ENCODE results near the gene SNX9.

GRCh38 chr6:157966589-157966977 is 143.5 kb downstream of the SNX9 start:
- TF ChIP-seq, protein P1, sequence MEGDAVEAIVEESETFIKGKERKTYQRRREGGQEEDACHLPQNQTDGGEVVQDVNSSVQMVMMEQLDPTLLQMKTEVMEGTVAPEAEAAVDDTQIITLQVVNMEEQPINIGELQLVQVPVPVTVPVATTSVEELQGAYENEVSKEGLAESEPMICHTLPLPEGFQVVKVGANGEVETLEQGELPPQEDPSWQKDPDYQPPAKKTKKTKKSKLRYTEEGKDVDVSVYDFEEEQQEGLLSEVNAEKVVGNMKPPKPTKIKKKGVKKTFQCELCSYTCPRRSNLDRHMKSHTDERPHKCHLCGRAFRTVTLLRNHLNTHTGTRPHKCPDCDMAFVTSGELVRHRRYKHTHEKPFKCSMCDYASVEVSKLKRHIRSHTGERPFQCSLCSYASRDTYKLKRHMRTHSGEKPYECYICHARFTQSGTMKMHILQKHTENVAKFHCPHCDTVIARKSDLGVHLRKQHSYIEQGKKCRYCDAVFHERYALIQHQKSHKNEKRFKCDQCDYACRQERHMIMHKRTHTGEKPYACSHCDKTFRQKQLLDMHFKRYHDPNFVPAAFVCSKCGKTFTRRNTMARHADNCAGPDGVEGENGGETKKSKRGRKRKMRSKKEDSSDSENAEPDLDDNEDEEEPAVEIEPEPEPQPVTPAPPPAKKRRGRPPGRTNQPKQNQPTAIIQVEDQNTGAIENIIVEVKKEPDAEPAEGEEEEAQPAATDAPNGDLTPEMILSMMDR (conservative IDR thresholded peaks at IDR 0.05) = no peak
- no peak for TF ChIP-seq ZFX (IDR thresholded peaks at IDR 0.05)
